HG02798 (cell line): ENCODE results near the gene PIGM.

Experiments
- ATAC-seq: cut with Tn5 transposase; IDR thresholded peaks from one replicate; pipeline ENCODE4 v1.9.1; 2021; ENCODE audit warnings: mild to moderate bottlenecking; ENCODE audit not compliant: unreplicated experiment, poor library complexity

Gene PIGM

GRCh38 chr1:160024195-160024905, 7.4 kb downstream of the PIGM start:
- no peak for ATAC-seq

GRCh38 chr1:160022330-160023310, 9.2 kb downstream of the PIGM start:
- no peak for ATAC-seq

GRCh38 chr1:160021376-160022074, 10.3 kb downstream of the PIGM start:
- no peak for ATAC-seq

GRCh38 chr1:160020196-160020595, 11.6 kb downstream of the PIGM start:
- no peak for ATAC-seq

GRCh38 chr1:160018900-160019299, 12.9 kb downstream of the PIGM start:
- no peak for ATAC-seq

- ATAC-seq = no peak
Measured at GRCh38 chr1:160018347-160018746, 13.4 kb downstream of the PIGM start.

- ATAC-seq = no peak
Measured at GRCh38 chr1:160017592-160017991, 14.2 kb downstream of the PIGM start.

GRCh38 chr1:160011781-160012180, 20.0 kb downstream of the PIGM start:
- ATAC-seq = no peak

GRCh38 chr1:160009801-160010200, 22.0 kb downstream of the PIGM start:
- ATAC-seq = no peak

- ATAC-seq = no peak
Measured at GRCh38 chr1:160009081-160009480, 22.7 kb downstream of the PIGM start.

GRCh38 chr1:160007577-160008200, 24.1 kb downstream of the PIGM start:
- no peak for ATAC-seq

- ATAC-seq = peak; percentile 79
Measured at GRCh38 chr1:160006312-160006940, 25.4 kb downstream of the PIGM start.

- ATAC-seq = no peak
Measured at GRCh38 chr1:160005070-160005469, 26.7 kb downstream of the PIGM start.

- no peak for ATAC-seq
Measured at GRCh38 chr1:160004425-160004824, 27.4 kb downstream of the PIGM start.

GRCh38 chr1:160004001-160004400, 27.8 kb downstream of the PIGM start:
- no peak for ATAC-seq

- ATAC-seq = no peak
Measured at GRCh38 chr1:160001440-160001839, 30.4 kb downstream of the PIGM start.

GRCh38 chr1:159999204-159999603, 32.6 kb downstream of the PIGM start:
- no peak for ATAC-seq

GRCh38 chr1:159996653-159997052, 35.1 kb downstream of the PIGM start:
- ATAC-seq = no peak

GRCh38 chr1:159994896-159995295, 36.9 kb downstream of the PIGM start:
- ATAC-seq = no peak

- ATAC-seq = no peak
Measured at GRCh38 chr1:159993911-159994310, 37.9 kb downstream of the PIGM start.
